Liver (tissue), 9 donors: ENCODE results near the gene ALG3. TPM values are rescaled to one million over a fixed set of nuclear protein-coding genes. Genes with fewer than 3 reads are reported as not detected.

Source experiments
- DNase-seq: peaks from one replicate; pipeline ENCODE4 v3.0.0-alpha.2; 2017; ENCODE audit warnings: low spot score
- H3K27ac ChIP-seq, 2 donors: one replicate each; pipeline ENCODE4 v1.7.0; 2013; ENCODE audit warnings: inconsistent platforms in 2 of 2, low read length in 2 of 2, control low read depth in 1 of 2, low read depth in 1 of 2, mild to moderate bottlenecking in 1 of 2
- H3K27me3 ChIP-seq, 4 donors: one replicate each; pipeline versions ENCODE4 v1.6.1 to v1.7.0; 2013; ENCODE audit warnings: low read length in 3 of 4, inconsistent platforms in 1 of 4, mild to moderate bottlenecking in 1 of 4, moderate library complexity in 1 of 4; ENCODE audit not compliant: control insufficient read depth in 4 of 4, insufficient read depth in 4 of 4
- H3K36me3 ChIP-seq, 4 donors: one replicate each; pipeline versions ENCODE4 v1.6.1 to v1.7.0; 2013; ENCODE audit warnings: low read length in 3 of 4, mild to moderate bottlenecking in 3 of 4, low read depth in 1 of 4, moderate library complexity in 1 of 4; ENCODE audit not compliant: control insufficient read depth in 4 of 4, insufficient read depth in 3 of 4
- H3K4me1 ChIP-seq, 4 donors: one replicate each; pipeline versions ENCODE4 v1.6.1 to v1.7.0; 2013; ENCODE audit warnings: low read length in 3 of 4, mild to moderate bottlenecking in 3 of 4, moderate library complexity in 1 of 4; ENCODE audit not compliant: control insufficient read depth in 4 of 4, insufficient read depth in 4 of 4
- H3K4me3 ChIP-seq, 3 donors: one replicate each; pipeline versions ENCODE4 v1.6.1 to v1.7.0; 2013; ENCODE audit warnings: low read length in 3 of 3, control low read depth in 1 of 3, low read depth in 1 of 3, mild to moderate bottlenecking in 1 of 3
- H3K9ac ChIP-seq, 2 donors: one replicate each; pipeline ENCODE4 v1.7.0; 2013; ENCODE audit warnings: low read length in 2 of 2, mild to moderate bottlenecking in 2 of 2, moderate library complexity in 2 of 2, control low read depth in 1 of 2, low read depth in 1 of 2
- H3K9me3 ChIP-seq, 4 donors: one replicate each; pipeline versions ENCODE4 v1.6.1 to v1.7.0; 2013; ENCODE audit warnings: low read length in 3 of 4; ENCODE audit not compliant: control insufficient read depth in 4 of 4
- ATF3 ChIP-seq: IDR thresholded peaks from 2 replicates; pipeline ENCODE4 v1.6.1; 2016; ENCODE audit warnings: antibody characterized with exemption
- CTCF ChIP-seq: fragments of 150-350 bp; IDR thresholded peaks from 2 replicates; pipeline ENCODE4 v1.5.1; 2017; ENCODE audit warnings: improper control_type of control experiment, low read depth, low read length; ENCODE audit not compliant: missing input control
- EGR1 ChIP-seq, 2 donors: IDR thresholded peaks; 2 replicates each; pipeline ENCODE4 v1.6.1; 2016 to 2018; ENCODE audit warnings: antibody characterized with exemption in 2 of 2, low read depth in 2 of 2
- FOXA1 ChIP-seq: IDR thresholded peaks from 2 replicates; pipeline ENCODE4 v1.6.1; 2016; ENCODE audit warnings: antibody characterized with exemption
- FOXA2 ChIP-seq: IDR thresholded peaks from 2 replicates; pipeline ENCODE4 v1.6.1; 2016; ENCODE audit warnings: antibody characterized with exemption
- GABPA ChIP-seq, 2 donors: IDR thresholded peaks in 1 of 2; conservative IDR thresholded peaks in 1 of 2; 2 replicates each; pipeline ENCODE4 v1.6.1; 2016; ENCODE audit warnings: antibody characterized with exemption in 2 of 2, mild to moderate bottlenecking in 1 of 2, moderate library complexity in 1 of 2
- HNF4A ChIP-seq, 2 donors: conservative IDR thresholded peaks; 2 replicates each; pipeline ENCODE4 v1.6.1; 2016; ENCODE audit warnings: antibody characterized with exemption in 2 of 2, mild to moderate bottlenecking in 2 of 2
- HNF4G ChIP-seq: IDR thresholded peaks from 2 replicates; pipeline ENCODE4 v1.6.1; 2016; ENCODE audit warnings: antibody characterized with exemption
- JUND ChIP-seq, 2 donors: IDR thresholded peaks; 2 replicates each; pipeline ENCODE4 v1.6.1; 2016; ENCODE audit warnings: antibody characterized with exemption in 2 of 2
- MAX ChIP-seq: IDR thresholded peaks from 2 replicates; pipeline ENCODE4 v1.6.1; 2016; ENCODE audit warnings: antibody characterized with exemption
- NR2F2 ChIP-seq: IDR thresholded peaks from 2 replicates; pipeline ENCODE4 v1.6.1; 2016; ENCODE audit warnings: antibody characterized with exemption
- RAD21 ChIP-seq, 2 donors: IDR thresholded peaks; 2 replicates each; pipeline ENCODE4 v1.6.1; 2016; ENCODE audit warnings: antibody characterized with exemption in 2 of 2, mild to moderate bottlenecking in 2 of 2
- REST ChIP-seq: IDR thresholded peaks from 2 replicates; pipeline ENCODE4 v1.6.1; 2016; ENCODE audit warnings: antibody characterized with exemption, mild to moderate bottlenecking
- RXRA ChIP-seq, 2 donors: IDR thresholded peaks; 2 replicates each; pipeline ENCODE4 v1.6.1; 2017 to 2018; ENCODE audit warnings: antibody characterized with exemption in 2 of 2, mild to moderate bottlenecking in 1 of 2
- SP1 ChIP-seq: IDR thresholded peaks from 2 replicates; pipeline ENCODE4 v1.6.1; 2018; ENCODE audit warnings: antibody characterized with exemption, mild to moderate bottlenecking
- TAF1 ChIP-seq: conservative IDR thresholded peaks from 2 replicates; pipeline ENCODE4 v1.6.1; 2016; ENCODE audit warnings: antibody characterized with exemption, mild to moderate bottlenecking
- YY1 ChIP-seq: IDR thresholded peaks from 2 replicates; pipeline ENCODE4 v1.6.1; 2016; ENCODE audit warnings: antibody characterized with exemption, mild to moderate bottlenecking
- ZBTB33 ChIP-seq: IDR thresholded peaks from 2 replicates; pipeline ENCODE4 v1.6.1; 2016; ENCODE audit warnings: antibody characterized with exemption
- WGBS: extraction: QIAGEN DNeasy Blood & Tissue Kit; methylation state at CpG from one replicate; pipeline ENCODE4 v1.1.7; 2013; 5-methylcytosine and 5-hydroxymethylcytosine counted together
- polyA plus RNA-seq, 2 donors: library from polyadenylated mRNA; stranded (reverse) in 1 of 2; unstranded in 1 of 2; fragments of 200-250 nt in 1 of 2; fragments of >200 nt in 1 of 2; fragmentation: Nextera tagmentation in 1 of 2; extraction: Ambion mirVana in 1 of 2; gene quantifications; one replicate each; pipeline versions ENCODE4 v1.2.1 to v1.2.3, GENCODE V29; 2013 to 2015
- total RNA-seq, 2 donors: library from RNA; depleted of rRNA; stranded (reverse); fragments of >200 nt; gene quantifications; one replicate each; pipeline ENCODE4 v1.2.3, GENCODE V29; 2014
- donor health status: healthy.
- donor health status: healthy.
- donor health status: healthy.
- donor health status: healthy.
- donor health status: healthy.

The ALG3 gene
- total and polyA plus RNA-seq, 4 donors, result 27.7 to 78.6 (median 64.5) TPM

- 22% methylated on average over 28 of the region's 28 CpGs for WGBS
- H3K4me1 ChIP-seq, result peaks cover 9 to 29% (median 14%) of the 10 kb centered on the region in 4 donors
- H3K36me3 ChIP-seq, result peaks cover 0 to 5% (median 0%) of the 10 kb centered on the region in 4 donors
- DNase-seq, result no peak
- H3K27ac ChIP-seq, result no peak overlapping the region
- no peak overlapping the region for H3K9ac ChIP-seq
- peak overlapping the region in 1 of 3 donors; percentile 67 for H3K4me3 ChIP-seq
- TF ChIP-seq RXRA (IDR thresholded peaks at IDR 0.05), result no peak
- TF ChIP-seq FOXA1, result no peak
- TF ChIP-seq YY1, result no peak
- no peak for TF ChIP-seq ATF3
- TF ChIP-seq EGR1 (IDR thresholded peaks at IDR 0.05; ENCODE audit: low read depth in 2 of 2), result no peak
- TF ChIP-seq HNF4G, result no peak
- TF ChIP-seq REST, result no peak
- no peak for TF ChIP-seq ZBTB33
- no peak for TF ChIP-seq FOXA2
- no peak for TF ChIP-seq TAF1
- no peak for TF ChIP-seq HNF4A (conservative IDR thresholded peaks at IDR 0.05)
- no peak for TF ChIP-seq NR2F2
- no peak for TF ChIP-seq CTCF
- TF ChIP-seq MAX, result no peak
- no peak for TF ChIP-seq SP1
- H3K27me3 ChIP-seq, result no peaks in the 10 kb centered on the region
- no peaks in the 10 kb centered on the region for H3K9me3 ChIP-seq
Measured at GRCh38 chr3:184259396-184259877, 10.7 kb upstream of the ALG3 start.

GRCh38 chr3:184258926-184259325, 10.2 kb upstream of the ALG3 start:
- Histone ChIP-seq H3K4me1 (peaks cover 9 to 29% (median 14%) of the 10 kb centered on the region in 4 donors), H3K4me3 (no peak overlapping the region), H3K27me3 (no peaks in the 10 kb centered on the region), H3K9ac (no peak overlapping the region), H3K9me3 (no peaks in the 10 kb centered on the region), H3K27ac (no peak overlapping the region), H3K36me3 (peaks cover 0 to 5% (median 0%) of the 10 kb centered on the region in 4 donors)
- no peak for DNase-seq
- TF ChIP-seq CTCF (no peak), SP1 (no peak), NR2F2 (no peak), ATF3 (no peak), EGR1 (IDR thresholded peaks at IDR 0.05; ENCODE audit: low read depth in 2 of 2) (no peak), RXRA (IDR thresholded peaks at IDR 0.05) (no peak), HNF4G (no peak), TAF1 (no peak), FOXA2 (no peak), ZBTB33 (no peak), JUND (IDR thresholded peaks at IDR 0.05) (no peak), FOXA1 (no peak), RAD21 (IDR thresholded peaks at IDR 0.05) (no peak), MAX (no peak), GABPA (IDR thresholded peaks at IDR 0.05 in 1 of 2, conservative IDR thresholded peaks at IDR 0.05 in 1 of 2) (no peak), HNF4A (conservative IDR thresholded peaks at IDR 0.05) (no peak), YY1 (no peak)
- 93% methylated on average over 5 of the region's 5 CpGs for whole genome bisulfite sequencing
